KMS-11 (cell line): ENCODE data around the gene GNA15.

Source experiments
- H2AFZ ChIP-seq: fragments of 200-600 bp; sonication (generic); 2 replicates; pipeline ENCODE4 v1.6.1; 2016; ENCODE audit warnings: antibody characterized with exemption, mixed run types, low read depth
- H3K27ac ChIP-seq: fragments of 200-600 bp; sonication (generic); 2 replicates; pipeline ENCODE4 v1.6.1; 2016; ENCODE audit warnings: mild to moderate bottlenecking, mixed run types
- H3K27me3 ChIP-seq: fragments of 200-600 bp; sonication (generic); 2 replicates; pipeline ENCODE4 v1.6.1; 2017; ENCODE audit warnings: mild to moderate bottlenecking, low read depth, mixed run types, moderate library complexity; ENCODE audit not compliant: insufficient read depth
- H3K36me3 ChIP-seq: fragments of 200-600 bp; sonication (generic); 2 replicates; pipeline ENCODE4 v1.6.1; 2017; ENCODE audit warnings: mild to moderate bottlenecking, mixed run types; ENCODE audit not compliant: insufficient read depth
- H3K4me1 ChIP-seq: fragments of 200-600 bp; sonication (generic); 2 replicates; pipeline ENCODE4 v1.6.1; 2016; ENCODE audit warnings: mild to moderate bottlenecking, low read depth, mixed run types; ENCODE audit not compliant: poor library complexity, severe bottlenecking
- H3K4me2 ChIP-seq: fragments of 200-600 bp; sonication (generic); 2 replicates; pipeline ENCODE4 v1.7.0; 2016; ENCODE audit warnings: mild to moderate bottlenecking, mixed run types
- H3K4me3 ChIP-seq: fragments of 200-600 bp; sonication (generic); IDR thresholded peaks from 2 replicates; pipeline ENCODE4 v1.6.1; 2017; ENCODE audit warnings: low read depth, low read length, mixed read lengths; ENCODE audit not compliant: insufficient read depth
- H3K79me2 ChIP-seq: fragments of 200-600 bp; sonication (generic); 2 replicates; pipeline ENCODE4 v1.6.1; 2016; ENCODE audit warnings: low read depth, mixed run types; ENCODE audit not compliant: insufficient read depth
- H3K9ac ChIP-seq: fragments of 200-600 bp; sonication (generic); 2 replicates; pipeline ENCODE4 v1.6.1; 2016; ENCODE audit warnings: mild to moderate bottlenecking, mixed run types
- H4K20me1 ChIP-seq: fragments of 200-600 bp; sonication (generic); 2 replicates; pipeline ENCODE4 v1.6.1; 2016; ENCODE audit warnings: mild to moderate bottlenecking, mixed run types; ENCODE audit not compliant: insufficient read depth
- TF ChIP-seq, protein P1 (sequence below): fragments of 200-600 bp; sonication (generic); conservative IDR thresholded peaks from 2 replicates; pipeline ENCODE4 v1.6.1; 2017; ENCODE audit warnings: low read depth, mild to moderate bottlenecking, antibody characterized with exemption, low read length, moderate library complexity, mixed read lengths

The GNA15 gene

DNA sequence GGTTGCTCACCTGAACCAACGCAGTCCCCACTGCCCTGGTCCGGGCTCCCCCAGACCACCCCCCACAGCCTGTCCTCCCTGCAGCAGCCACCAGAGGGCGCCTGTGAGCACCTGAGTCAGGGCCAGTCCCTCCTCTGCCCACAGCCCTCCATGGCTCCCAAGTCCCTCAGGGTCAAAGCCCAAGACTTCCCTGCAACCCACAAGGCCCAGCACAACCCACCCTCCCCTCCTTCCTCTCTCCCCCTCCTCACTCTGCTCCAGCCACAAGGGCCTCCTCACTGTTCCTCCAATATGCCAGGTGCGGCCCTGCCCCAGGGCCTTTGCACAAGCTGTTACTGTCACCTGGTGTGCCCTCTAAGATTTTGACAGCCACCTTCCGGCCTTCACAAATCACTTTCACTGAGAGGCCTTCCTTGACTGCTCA is 10.9 kb downstream of the GNA15 start:
- Histone ChIP-seq H3K36me3 (no peaks in the 10 kb centered on the region), H3K9ac (no peak overlapping the region), H4K20me1 (no peaks in the 10 kb centered on the region), H3K79me2 (no peaks in the 10 kb centered on the region), H3K27me3 (peaks cover 47% of the 10 kb centered on the region; the same call in 1 of the 2 replicates), H3K4me2 (no peak overlapping the region), H3K4me3 (no peak overlapping the region), H2AFZ (no peak overlapping the region), H3K27ac (no peak overlapping the region), H3K4me1 (no peaks in the 10 kb centered on the region)
- TF ChIP-seq, protein P1, sequence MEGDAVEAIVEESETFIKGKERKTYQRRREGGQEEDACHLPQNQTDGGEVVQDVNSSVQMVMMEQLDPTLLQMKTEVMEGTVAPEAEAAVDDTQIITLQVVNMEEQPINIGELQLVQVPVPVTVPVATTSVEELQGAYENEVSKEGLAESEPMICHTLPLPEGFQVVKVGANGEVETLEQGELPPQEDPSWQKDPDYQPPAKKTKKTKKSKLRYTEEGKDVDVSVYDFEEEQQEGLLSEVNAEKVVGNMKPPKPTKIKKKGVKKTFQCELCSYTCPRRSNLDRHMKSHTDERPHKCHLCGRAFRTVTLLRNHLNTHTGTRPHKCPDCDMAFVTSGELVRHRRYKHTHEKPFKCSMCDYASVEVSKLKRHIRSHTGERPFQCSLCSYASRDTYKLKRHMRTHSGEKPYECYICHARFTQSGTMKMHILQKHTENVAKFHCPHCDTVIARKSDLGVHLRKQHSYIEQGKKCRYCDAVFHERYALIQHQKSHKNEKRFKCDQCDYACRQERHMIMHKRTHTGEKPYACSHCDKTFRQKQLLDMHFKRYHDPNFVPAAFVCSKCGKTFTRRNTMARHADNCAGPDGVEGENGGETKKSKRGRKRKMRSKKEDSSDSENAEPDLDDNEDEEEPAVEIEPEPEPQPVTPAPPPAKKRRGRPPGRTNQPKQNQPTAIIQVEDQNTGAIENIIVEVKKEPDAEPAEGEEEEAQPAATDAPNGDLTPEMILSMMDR, result peak; percentile 71

DNA sequence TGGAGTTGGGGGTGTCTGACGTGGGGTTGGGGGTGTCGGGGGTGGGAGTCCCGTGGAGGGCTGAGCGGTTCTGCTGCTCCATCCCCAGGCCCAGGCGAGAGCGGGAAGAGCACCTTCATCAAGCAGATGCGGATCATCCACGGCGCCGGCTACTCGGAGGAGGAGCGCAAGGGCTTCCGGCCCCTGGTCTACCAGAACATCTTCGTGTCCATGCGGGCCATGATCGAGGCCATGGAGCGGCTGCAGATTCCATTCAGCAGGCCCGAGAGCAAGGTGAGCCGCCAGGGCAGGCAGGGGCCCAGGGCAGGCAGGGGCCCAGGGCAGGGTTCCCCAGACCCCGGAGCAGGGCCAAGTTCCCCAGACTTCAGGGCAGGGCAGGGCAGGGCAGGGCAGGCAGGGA is 12.7 kb downstream of the GNA15 start:
- H3K4me3 ChIP-seq, result no peak overlapping the region
- H4K20me1 ChIP-seq, result no peaks in the 10 kb centered on the region
- no peaks in the 10 kb centered on the region for H3K79me2 ChIP-seq
- H3K4me1 ChIP-seq, result no peaks in the 10 kb centered on the region
- H3K27me3 ChIP-seq, result peaks cover 30% of the 10 kb centered on the region; the same call in 1 of the 2 replicates
- no peak overlapping the region for H2AFZ ChIP-seq
- H3K36me3 ChIP-seq, result no peaks in the 10 kb centered on the region
- TF ChIP-seq, protein P1, result no peak
- no peak overlapping the region for H3K9ac ChIP-seq
- H3K27ac ChIP-seq, result no peak overlapping the region
- H3K4me2 ChIP-seq, result no peak overlapping the region

- H3K9ac ChIP-seq, result no peak overlapping the region
- no peak overlapping the region for H3K4me3 ChIP-seq
- no peaks in the 10 kb centered on the region for H4K20me1 ChIP-seq
- H3K27ac ChIP-seq, result no peak overlapping the region
- H3K4me2 ChIP-seq, result no peak overlapping the region
- H3K4me1 ChIP-seq, result no peaks in the 10 kb centered on the region
- H3K36me3 ChIP-seq, result no peaks in the 10 kb centered on the region
- peaks cover 24% of the 10 kb centered on the region; the same call in 1 of the 2 replicates for H3K27me3 ChIP-seq
- no peaks in the 10 kb centered on the region for H3K79me2 ChIP-seq
- no peak overlapping the region for H2AFZ ChIP-seq
- TF ChIP-seq, protein P1, result no peak
Observed at GRCh38 chr19:3149089-3149488, 13.3 kb downstream of the GNA15 start.

DNA sequence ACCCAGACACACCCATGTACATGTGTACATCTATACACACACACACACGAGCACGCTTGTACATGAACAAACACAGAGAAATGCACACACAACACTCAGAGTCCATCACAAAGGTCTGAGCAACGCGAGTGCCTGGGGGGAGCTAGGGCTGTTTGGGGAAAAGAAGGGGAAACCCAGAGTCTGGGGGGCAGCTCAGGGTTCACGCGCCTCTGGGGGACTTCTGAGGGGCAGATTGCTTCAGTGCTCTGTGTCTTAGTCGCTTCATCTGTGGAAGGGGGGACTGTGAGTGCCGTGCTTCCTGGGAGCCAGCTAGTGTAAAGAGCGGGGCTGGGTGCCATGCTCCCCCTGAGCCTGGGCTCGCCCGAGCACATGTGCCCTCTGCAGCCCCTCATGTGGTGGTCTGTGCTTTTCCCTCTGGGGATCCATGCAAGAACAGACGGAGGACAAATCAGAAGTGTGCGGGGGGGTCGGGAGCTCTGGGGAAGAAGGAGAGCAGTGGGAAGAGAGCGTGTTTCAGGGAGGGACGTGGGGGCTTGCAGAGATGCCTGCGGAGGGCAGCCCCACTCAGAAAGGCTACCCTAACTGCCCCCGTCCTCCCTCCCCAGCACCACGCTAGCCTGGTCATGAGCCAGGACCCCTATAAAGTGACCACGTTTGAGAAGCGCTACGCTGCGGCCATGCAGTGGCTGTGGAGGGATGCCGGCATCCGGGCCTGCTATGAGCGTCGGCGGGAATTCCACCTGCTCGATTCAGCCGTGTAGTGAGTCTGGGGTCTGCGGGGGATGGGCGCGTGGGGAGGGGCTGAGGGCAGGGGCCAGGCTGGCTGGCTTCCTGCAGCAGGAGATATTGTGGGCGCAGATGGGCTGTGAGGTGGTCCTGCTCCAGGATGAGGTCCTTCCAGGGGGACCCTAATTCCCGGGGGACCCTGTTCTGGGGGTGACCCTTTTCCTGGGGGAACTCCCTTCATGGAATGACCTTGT is 14.0 kb downstream of the GNA15 start:
- Histone ChIP-seq H3K4me2 (no peak overlapping the region), H3K9ac (no peak overlapping the region), H2AFZ (no peak overlapping the region)

More for the DNA sequence above, 14.0 kb downstream of the GNA15 start:
- H3K79me2 ChIP-seq, result no peaks in the 10 kb centered on the region
- no peak overlapping the region for H3K27ac ChIP-seq
- peaks cover 20% of the 10 kb centered on the region; the same call in 1 of the 2 replicates for H3K27me3 ChIP-seq
- H3K4me3 ChIP-seq, result no peak overlapping the region
- TF ChIP-seq, protein P1, result no peak
- no peaks in the 10 kb centered on the region for H3K4me1 ChIP-seq
- no peaks in the 10 kb centered on the region for H3K36me3 ChIP-seq
- no peaks in the 10 kb centered on the region for H4K20me1 ChIP-seq
